Thyroid gland (tissue), 4 donors: ENCODE data around the gene IGFBP2.

Experiments used
- POLR2A ChIP-seq, 2 donors: fragments of 450-650 bp; IDR thresholded peaks; one replicate each; pipeline ENCODE4 v1.6.1; 2017; ENCODE audit warnings: antibody characterized with exemption in 2 of 2, mild to moderate bottlenecking in 2 of 2, moderate library complexity in 1 of 2
- TF ChIP-seq, protein P1 (sequence below), 6 experiments: fragments of 200-600 bp in 3 of 6; fragments of 450-650 bp in 3 of 6; sonication (generic) in 3 of 6; IDR thresholded peaks; one replicate each; pipeline ENCODE4 v1.5.1; 2016 to 2019; ENCODE audit warnings: antibody characterized with exemption in 6 of 6, mild to moderate bottlenecking in 2 of 6, inconsistent platforms in 1 of 6, moderate library complexity in 1 of 6

DNA sequence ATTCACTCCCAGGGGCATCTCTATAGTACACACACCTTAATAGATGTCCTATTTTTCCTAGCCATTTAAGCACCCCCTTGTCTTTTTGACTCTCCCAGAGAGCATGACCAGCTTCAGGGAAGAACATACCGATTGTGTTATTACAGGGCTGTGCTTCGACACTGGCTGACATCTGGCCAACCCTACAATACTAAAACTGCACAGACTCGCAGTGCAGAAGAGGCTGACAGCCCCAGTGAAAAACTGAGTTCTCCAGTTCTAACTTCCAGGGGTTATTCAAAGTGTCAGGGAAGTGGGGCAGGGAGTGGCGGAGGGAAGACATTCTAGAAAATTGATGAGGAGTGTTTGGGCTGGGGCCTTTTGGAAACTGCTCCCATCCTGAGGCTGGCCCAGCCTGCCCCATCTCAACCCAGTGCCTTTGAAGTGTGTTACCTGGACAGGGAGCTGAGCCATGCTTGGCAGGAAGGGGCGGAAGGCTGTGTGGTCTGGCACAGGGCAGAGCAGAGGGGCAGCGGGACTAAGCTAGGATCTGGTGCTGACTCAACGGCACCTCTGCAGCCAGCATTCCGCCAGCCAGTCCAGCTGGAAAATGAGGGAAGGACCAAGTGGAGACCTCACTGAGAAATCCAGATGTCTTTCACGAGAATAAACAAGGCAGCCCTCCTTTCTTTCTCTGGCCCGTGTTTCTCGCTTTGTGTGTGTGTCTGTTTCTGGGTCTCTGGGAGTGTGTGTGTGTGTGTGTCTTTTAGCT lies 77.5 kb downstream of the IGFBP2 start:
- TF ChIP-seq, protein P1, sequence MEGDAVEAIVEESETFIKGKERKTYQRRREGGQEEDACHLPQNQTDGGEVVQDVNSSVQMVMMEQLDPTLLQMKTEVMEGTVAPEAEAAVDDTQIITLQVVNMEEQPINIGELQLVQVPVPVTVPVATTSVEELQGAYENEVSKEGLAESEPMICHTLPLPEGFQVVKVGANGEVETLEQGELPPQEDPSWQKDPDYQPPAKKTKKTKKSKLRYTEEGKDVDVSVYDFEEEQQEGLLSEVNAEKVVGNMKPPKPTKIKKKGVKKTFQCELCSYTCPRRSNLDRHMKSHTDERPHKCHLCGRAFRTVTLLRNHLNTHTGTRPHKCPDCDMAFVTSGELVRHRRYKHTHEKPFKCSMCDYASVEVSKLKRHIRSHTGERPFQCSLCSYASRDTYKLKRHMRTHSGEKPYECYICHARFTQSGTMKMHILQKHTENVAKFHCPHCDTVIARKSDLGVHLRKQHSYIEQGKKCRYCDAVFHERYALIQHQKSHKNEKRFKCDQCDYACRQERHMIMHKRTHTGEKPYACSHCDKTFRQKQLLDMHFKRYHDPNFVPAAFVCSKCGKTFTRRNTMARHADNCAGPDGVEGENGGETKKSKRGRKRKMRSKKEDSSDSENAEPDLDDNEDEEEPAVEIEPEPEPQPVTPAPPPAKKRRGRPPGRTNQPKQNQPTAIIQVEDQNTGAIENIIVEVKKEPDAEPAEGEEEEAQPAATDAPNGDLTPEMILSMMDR (IDR thresholded peaks at IDR 0.05), result no peak
- no peak for TF ChIP-seq POLR2A (IDR thresholded peaks at IDR 0.05)
